ENCODE results near the gene APLP2.
"Not testable (repeated sequence)": the region's sequence is repeated elsewhere in the genome, so short reads cannot be mapped to it uniquely, and the experiment has no call there.

DNA sequence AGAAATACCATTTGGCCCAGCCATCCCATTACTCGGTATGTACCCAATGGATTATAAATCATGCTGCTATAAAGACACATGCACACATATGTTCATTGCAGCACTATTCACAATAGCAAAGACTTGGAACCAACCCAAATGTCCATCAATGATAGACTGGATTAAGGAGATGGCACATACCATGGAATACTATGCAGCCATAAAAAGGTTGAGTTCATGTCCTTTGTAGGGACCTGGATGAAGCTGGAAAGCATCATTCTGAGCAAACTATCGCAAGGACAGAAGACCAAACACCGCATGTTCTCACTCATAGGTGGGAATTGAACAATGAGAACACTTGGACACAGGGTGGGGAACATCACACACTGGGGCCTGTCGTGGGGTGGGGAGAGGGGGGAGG lies 39.0 kb downstream of the APLP2 start:
- TF ChIP-seq, protein P1, sequence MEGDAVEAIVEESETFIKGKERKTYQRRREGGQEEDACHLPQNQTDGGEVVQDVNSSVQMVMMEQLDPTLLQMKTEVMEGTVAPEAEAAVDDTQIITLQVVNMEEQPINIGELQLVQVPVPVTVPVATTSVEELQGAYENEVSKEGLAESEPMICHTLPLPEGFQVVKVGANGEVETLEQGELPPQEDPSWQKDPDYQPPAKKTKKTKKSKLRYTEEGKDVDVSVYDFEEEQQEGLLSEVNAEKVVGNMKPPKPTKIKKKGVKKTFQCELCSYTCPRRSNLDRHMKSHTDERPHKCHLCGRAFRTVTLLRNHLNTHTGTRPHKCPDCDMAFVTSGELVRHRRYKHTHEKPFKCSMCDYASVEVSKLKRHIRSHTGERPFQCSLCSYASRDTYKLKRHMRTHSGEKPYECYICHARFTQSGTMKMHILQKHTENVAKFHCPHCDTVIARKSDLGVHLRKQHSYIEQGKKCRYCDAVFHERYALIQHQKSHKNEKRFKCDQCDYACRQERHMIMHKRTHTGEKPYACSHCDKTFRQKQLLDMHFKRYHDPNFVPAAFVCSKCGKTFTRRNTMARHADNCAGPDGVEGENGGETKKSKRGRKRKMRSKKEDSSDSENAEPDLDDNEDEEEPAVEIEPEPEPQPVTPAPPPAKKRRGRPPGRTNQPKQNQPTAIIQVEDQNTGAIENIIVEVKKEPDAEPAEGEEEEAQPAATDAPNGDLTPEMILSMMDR (IDR thresholded peaks at IDR 0.05): not testable (repeated sequence)
- not testable (repeated sequence) for TF ChIP-seq EP300 (IDR thresholded peaks at IDR 0.05)
